Psoas muscle (tissue), 8 donors: ENCODE results near the gene HPD. TPM values are rescaled to one million over a fixed set of nuclear protein-coding genes. Genes with fewer than 3 reads are reported as not detected.

Experiments
- ATAC-seq, 4 donors: fragments of 200-7000 bp; cut with Tn5 transposase; one replicate each; pipeline ENCODE4 v1.9.1; 2020; ENCODE audit warnings: moderate library complexity in 3 of 4, mild to moderate bottlenecking in 2 of 4
- DNase-seq, 2 donors: peaks; one replicate each; pipeline ENCODE4 v3.0.0-alpha.2; 2020
- H3K27ac ChIP-seq: fragments of 200-600 bp; one replicate; pipeline ENCODE4 v1.8.0; 2022
- H3K27me3 ChIP-seq, 3 donors: fragments of 200-600 bp in 1 of 3; one replicate each; pipeline versions ENCODE4 v1.6.1 to v1.8.0; 2013 to 2022; ENCODE audit warnings: low read length in 2 of 3, mild to moderate bottlenecking in 2 of 3, moderate library complexity in 1 of 3; ENCODE audit not compliant: insufficient read depth in 3 of 3
- H3K36me3 ChIP-seq, 2 donors: fragments of 200-600 bp in 1 of 2; one replicate each; pipeline versions ENCODE4 v1.6.1 to v1.8.0; 2013 to 2022; ENCODE audit warnings: low read depth in 1 of 2, mild to moderate bottlenecking in 1 of 2, moderate library complexity in 1 of 2; ENCODE audit not compliant: insufficient read depth in 1 of 2
- H3K4me1 ChIP-seq: fragments of 200-600 bp; one replicate; pipeline ENCODE4 v1.8.0; 2022
- H3K4me3 ChIP-seq: fragments of 200-600 bp; one replicate; pipeline ENCODE4 v1.8.0; 2022; ENCODE audit warnings: mild to moderate bottlenecking
- H3K9me3 ChIP-seq: fragments of 200-600 bp; one replicate; pipeline ENCODE4 v1.8.0; 2022
- CTCF ChIP-seq: fragments of 200-600 bp; IDR thresholded peaks from one replicate; pipeline ENCODE4 v1.8.0; 2022; ENCODE audit warnings: antibody characterized with exemption
- WGBS, 3 donors: extraction: QIAGEN DNeasy Blood & Tissue Kit; methylation state at CpG; one replicate each; pipeline versions ENCODE4 v1.1.6 to v1.1.7; 2013; 5-methylcytosine and 5-hydroxymethylcytosine counted together
- intact Hi-C, 2 donors: fragments of 100-400 bp; cut with DNase I; formaldehyde crosslinking; loops; one replicate each; pipeline versions ENCODE4 v1.11.0 to v1.14.2; 2022
- polyA plus RNA-seq, 3 donors: library from polyadenylated mRNA; stranded (reverse); fragments of 200-250 nt; gene quantifications; one replicate each; pipeline ENCODE4 v1.2.3, GENCODE V29; 2013
- total RNA-seq, 4 donors: library from RNA; stranded (reverse); fragmentation: NEBNext Ultra II Directional in 2 of 4; extraction: Animal tissue kit (Norgen Biotek cat#: 25700) in 2 of 4; gene quantifications; one replicate each; pipeline versions ENCODE4 v1.2.1 to v1.2.4, GENCODE V29; 2021 to 2023
- donor health status: healthy with polysubstance abuse.
- donor health status: DM: no; HTN: no; CAD: no; lungs with moderate emphysema.
- donor health status: Bipolar disorder and iron deficiency.
- donor health status: healthy.
- donor health status: DM: yes; HTN: yes; CAD: no.
- donor health status: DM: no; HTN: no; CAD: no.
- donor health status: DM: no; HTN: no; CAD: no.
- donor health status: DM: yes; HTN: yes; CAD: no.

The HPD gene
- total and polyA plus RNA-seq, 7 donors, result 0.67 to 3.3 (median 1.6) TPM

DNA sequence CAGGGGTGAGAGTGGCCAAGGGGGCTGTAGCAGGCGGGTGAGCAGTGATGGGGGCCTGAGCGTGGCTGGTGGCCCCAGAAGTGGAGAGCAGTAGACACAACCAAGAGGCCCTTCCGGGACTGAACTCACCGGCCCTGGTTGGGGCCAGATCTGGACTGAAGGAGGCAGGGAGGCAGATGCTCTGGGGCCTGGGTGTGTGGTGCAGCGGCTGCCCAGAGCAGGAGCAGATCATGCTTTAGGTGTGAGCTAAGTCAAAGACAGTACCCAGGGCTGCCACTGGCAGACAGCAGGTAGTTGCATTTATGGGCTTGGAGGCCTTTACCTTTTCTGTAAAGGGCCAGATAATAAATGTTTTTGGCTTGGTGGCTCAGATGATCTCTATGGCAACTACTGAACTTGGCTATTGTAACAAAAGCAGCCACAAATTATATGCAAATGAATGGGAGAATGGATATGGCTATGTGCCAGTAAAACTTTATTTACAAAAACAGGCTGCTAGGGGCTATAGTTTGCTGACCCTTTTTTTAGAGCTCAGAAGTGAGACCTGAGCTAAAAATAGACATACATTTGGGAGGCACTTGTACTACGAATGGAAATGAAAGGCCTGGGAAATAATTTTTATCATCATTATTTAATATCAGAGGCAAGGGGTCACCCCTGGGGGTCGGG, 29.3 kb downstream of the HPD start:
- H3K27me3 ChIP-seq, result no peaks in the 10 kb centered on the region
- DNase-seq, result no peak
- peaks cover 4 to 86% of the 10 kb centered on the region in 2 donors for H3K36me3 ChIP-seq
- TF ChIP-seq CTCF, result no peak
- no peak overlapping the region for H3K27ac ChIP-seq
- H3K4me1 ChIP-seq, result peaks cover 7% of the 10 kb centered on the region
- WGBS, 3 donors, result 76 to 85% (median 81%) methylated on average over 7 of the region's 7 CpGs
- H3K9me3 ChIP-seq, result no peaks in the 10 kb centered on the region
- H3K4me3 ChIP-seq, result no peak overlapping the region
- intact Hi-C loops, result no loop called here
- ATAC-seq, result peak in 1 of 4 donors; percentile 32

DNA sequence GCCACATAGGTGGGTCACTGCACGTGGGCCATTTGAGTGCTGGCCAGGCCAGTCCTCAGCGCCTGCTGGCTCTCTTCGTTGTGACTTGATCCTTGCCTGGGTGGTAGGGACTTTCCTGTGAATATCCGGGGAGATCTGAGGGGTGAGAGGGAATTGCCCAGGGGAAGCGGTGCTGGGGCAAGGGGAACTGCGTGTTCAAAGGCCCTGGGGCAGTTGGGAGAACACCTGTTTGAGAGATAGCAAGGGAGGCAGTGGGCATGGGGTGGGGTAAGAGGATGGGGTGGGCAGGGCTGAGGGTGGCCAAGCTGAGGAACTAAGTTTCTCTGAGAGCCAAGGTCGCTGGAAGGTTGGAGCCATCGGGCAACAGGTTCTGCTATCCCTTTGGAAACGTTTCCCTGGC, 29.8 kb downstream of the HPD start:
- DNase-seq (no peak), ATAC-seq (no peak)
- intact Hi-C loops, result no loop called here
- WGBS, 3 donors, result 75 to 87% (median 75%) methylated on average over 9 of the region's 9 CpGs
- Histone ChIP-seq H3K9me3 (no peaks in the 10 kb centered on the region), H3K4me1 (peaks cover 7% of the 10 kb centered on the region), H3K27ac (no peak overlapping the region), H3K27me3 (no peaks in the 10 kb centered on the region), H3K4me3 (no peak overlapping the region), H3K36me3 (peaks cover 4 to 92% of the 10 kb centered on the region in 2 donors)
- TF ChIP-seq CTCF, result no peak

DNA sequence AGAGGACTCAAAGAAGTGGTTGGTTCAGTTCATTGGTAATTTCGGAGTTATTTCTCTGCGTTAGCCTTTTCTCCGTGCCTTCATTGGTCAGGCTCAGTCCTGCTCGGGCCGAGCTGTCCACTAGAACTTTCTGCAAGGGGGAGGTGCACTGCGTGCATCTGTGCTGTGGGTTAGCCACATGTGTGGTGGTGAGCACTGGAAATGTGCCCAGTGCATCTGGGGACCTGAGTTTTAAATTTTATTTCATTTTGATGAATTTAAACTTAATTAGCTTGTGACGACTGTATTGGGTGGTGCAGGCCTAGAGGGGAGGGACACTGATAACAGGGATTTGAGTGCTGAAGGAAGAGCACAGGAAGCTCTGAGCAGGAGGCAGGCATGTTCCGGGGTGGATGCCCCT, 30.4 kb downstream of the HPD start:
- no peak for TF ChIP-seq CTCF
- Histone ChIP-seq H3K4me1 (peaks cover 7% of the 10 kb centered on the region), H3K9me3 (no peaks in the 10 kb centered on the region), H3K27ac (no peak overlapping the region), H3K27me3 (no peaks in the 10 kb centered on the region), H3K36me3 (peaks cover 4 to 97% of the 10 kb centered on the region in 2 donors), H3K4me3 (no peak overlapping the region)
- DNase-seq (no peak), ATAC-seq (no peak)
- 91 to 94% (median 92%) methylated on average over 8 of the region's 8 CpGs for WGBS, 3 donors
- intact Hi-C loops, result no loop called here

DNA sequence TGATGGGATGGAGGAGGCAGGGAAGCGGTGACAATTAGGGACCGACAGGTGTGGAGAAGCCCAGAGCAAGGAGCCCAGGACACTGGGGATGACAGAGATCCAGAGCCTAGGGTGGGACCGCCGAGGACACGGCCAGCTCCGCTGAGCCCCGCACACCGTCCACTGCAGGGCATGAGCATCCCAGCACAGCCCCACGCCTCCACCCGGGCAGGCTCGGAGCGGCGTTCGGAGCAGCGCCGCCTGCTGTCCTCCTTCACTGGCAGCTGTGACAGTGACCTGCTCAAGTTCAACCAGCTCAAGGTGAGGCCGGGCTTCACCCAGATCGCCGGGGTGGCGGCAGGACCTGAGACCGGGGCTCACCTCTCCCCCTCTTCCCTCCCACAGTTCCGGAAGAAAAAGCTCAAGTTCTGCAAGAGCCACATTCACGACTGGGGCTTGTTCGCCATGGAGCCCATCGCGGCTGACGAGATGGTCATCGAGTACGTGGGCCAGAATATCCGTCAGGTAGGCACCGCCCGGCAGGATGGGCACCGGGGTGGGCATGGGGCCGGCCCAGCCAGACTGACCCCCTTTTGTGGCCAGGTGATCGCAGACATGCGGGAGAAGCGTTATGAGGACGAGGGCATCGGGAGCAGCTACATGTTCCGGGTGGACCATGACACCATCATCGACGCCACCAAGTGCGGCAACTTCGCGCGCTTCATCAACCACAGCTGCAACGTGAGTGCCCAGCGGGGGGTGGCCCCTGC, 31.1 kb downstream of the HPD start:
- DNase-seq, result no peak
- no peak for ATAC-seq
- no peak overlapping the region for H3K27ac ChIP-seq
- intact Hi-C loops, result no loop called here
- 92 to 94% (median 93%) methylated on average over 48 of the region's 48 CpGs for WGBS, 3 donors
- no peaks in the 10 kb centered on the region for H3K27me3 ChIP-seq
- H3K4me1 ChIP-seq, result peaks cover 7% of the 10 kb centered on the region
- no peak for TF ChIP-seq CTCF
- H3K4me3 ChIP-seq, result no peak overlapping the region
- H3K9me3 ChIP-seq, result no peaks in the 10 kb centered on the region
- H3K36me3 ChIP-seq, result peaks cover 4 to 98% of the 10 kb centered on the region in 2 donors
